Embryonic facial prominence (tissue), 1 donor: Measurements from ENCODE around the gene TEKTIP1.
A peak's percentile ranks its signal among the peaks of the same experiment; 100 is the strongest.
"Not testable (repeated sequence)": the region's sequence is repeated elsewhere in the genome, so short reads cannot be mapped to it uniquely, and the experiment has no call there.

Experiments
- DNase-seq: peaks from one replicate; pipeline ENCODE4 v3.0.0-alpha.2; 2016; ENCODE audit errors: extremely low spot score

The TEKTIP1 gene

DNA sequence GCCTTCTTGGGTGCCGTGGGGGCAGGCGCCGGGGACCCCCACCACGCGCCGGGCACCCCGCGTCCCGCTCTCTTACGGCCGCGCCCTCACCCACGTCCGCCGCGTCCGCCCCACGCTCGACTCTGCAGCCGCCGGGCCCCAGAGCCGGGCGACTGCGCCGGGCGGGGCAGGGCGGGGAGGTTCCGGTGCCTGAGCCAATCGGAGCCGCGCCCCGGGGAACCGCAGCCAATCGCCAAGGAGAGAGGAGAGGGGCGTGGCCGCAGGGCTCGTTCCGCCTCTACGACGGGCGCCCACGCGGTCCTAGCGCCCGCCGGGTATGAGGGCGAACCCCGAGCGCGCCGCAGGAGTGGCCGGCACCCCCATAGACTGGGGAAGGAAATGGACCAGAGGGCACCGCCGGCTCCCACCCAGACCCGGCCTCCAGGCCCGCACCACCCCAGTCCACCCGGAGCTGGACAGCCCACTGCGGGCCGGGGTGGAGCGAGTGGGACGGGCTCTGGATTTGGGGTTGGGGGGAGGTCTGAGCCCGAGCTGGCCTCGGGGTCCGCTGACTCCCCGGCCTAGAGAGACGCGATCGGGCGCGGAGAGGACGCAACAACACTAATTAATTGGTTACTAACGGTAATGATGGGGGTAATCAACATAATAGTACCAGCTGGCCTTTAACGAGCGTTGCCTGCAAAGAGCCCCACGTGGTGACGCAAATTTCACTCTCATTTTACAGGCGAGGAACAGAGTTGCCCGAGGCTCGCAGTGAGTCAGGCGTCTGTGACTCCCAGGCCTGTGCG is 18.7 kb downstream of the TEKTIP1 start, which contains the start of gene MFSD12:
Gene MFSD12, minus strand, starts transcription at position 126 of the 788 bp plus-strand sequence. CDS start 183 bp downstream, outside the sequence.
- DNase-seq = peak; percentile 83

DNA sequence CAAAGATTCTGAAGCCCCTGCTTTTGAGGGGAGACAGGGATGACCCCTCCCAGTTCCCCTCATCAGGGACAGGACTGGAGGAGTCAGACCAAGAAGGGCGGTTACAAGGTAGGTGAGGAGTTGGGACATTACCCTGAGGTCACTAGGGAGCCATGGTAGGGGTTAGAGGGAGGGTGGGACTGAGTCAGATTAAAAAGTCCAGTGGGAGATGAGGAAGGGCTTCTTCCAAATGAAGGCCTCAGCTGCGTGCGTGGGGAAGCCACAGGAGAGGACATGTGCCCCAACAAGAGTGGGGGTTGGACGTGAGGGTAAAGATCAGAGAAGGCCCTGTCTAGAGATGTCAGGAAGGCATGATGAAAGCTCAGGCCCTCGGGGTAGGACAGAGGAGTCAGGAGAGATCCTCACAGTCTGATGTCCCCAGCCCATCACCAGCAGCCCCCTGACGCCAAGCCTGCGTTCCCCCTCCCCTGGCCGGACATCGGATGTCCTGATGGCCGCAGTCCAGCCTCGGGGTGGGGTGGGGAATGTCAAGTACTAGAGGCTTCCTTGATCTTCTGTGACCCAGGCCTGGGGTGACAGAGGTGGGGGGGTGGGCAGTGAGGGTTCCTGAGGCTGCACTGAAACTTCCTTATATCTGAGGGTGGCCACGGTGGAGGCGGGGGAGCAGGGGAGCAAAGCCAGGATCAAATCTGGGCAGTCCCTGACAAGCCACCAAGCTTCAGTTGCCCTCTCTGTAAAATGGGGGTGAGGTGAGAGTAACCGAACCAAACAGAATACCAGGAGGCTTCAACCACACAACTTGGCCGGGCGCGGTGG is 24.9 kb downstream of the TEKTIP1 start:
- no peak for DNase-seq

DNA sequence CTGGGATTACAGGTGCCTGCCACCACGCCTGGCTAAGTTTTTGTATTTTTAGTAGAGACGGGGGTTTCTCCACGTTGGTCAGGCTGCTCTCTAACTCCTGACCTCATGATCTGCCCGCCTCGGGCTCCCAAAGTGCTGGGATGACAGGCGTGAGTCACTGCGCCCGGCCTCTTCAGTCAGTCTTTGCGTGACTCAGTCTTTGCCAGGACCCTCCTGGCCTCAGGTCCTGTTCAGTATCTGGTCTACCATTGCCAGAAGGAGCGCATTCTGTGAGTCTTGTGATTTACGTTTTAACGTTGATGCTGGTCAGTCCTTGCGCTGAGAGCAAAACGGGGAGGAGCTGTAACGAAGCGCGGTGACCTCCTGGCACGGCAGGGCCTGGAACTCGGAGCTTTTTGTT is 26.2 kb downstream of the TEKTIP1 start:
- no peak for DNase-seq

DNA sequence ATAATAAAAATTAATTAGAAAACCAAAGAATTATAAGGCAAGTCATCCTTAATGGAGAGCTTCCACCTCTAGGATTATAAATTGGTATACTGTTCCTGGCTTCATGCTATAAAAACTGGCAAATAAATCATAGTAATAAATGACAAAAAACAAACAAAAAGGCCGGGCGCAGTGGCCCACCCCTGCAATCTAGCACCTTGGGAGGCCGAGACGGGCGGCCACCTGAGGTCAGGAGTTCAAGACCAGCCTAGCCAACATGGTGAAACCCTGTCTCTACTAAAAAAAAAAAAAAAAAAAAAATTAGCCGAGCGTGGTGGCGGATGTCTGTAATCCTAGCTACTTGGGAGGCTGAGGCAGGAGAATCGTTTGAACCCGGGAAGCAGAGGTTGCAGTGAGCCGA is 31.1 kb downstream of the TEKTIP1 start:
- DNase-seq = not testable (repeated sequence)

DNA sequence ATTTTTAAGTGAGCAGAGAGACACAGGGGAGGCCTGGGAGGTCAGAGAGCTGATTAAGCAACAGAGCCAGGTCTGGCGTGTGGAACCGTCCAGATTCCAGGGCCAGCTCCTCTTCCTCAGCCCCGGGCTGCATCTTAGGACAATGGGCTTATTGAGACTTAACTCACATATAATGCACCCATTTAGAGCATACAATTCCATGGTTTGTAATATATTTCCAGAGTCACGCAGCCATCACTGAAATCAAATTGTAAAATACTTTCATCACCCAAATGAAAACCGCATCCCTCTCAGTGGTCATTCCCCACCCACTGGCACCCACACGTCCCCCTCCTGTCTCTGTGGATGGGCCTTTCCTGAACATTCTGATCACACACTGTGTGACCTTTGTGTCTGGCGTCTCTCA is 31.6 kb downstream of the TEKTIP1 start:
- DNase-seq = no peak

DNA sequence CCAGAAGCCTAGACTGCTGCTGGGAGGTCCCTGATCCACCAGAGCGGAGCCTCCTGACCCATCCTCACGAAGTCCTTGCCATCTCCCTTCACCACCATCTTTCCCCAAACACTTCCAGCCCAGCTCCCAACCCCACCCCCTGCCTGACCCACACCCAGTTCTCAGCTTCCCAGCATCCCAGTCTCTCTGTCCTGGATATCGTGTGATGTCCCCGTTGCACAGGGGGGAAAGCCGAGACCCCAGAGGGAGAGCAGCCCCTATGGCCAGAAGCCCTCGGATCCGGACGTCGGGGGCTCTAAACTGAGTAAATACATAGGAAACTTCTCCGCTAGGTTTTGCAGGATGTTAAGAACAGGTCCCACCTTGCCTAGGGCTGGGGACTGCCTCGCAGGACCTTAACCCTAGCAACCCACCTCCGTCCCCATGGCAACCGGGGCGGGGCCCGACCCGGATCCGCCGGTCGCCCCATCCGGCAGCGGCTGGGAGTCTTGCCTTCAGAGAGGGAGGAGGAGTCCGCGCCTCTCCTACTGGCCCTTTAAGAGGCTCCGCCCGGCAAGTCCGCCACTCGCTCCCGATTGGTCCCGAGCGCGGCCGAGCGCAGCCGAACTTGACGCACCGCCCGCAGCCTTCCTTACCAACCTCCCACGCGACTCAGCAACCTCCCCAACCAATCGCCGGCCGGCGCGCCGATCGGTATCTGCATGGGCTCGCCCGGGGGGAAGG is 33.3 kb downstream of the TEKTIP1 start:
- peak; percentile 98 for DNase-seq

DNA sequence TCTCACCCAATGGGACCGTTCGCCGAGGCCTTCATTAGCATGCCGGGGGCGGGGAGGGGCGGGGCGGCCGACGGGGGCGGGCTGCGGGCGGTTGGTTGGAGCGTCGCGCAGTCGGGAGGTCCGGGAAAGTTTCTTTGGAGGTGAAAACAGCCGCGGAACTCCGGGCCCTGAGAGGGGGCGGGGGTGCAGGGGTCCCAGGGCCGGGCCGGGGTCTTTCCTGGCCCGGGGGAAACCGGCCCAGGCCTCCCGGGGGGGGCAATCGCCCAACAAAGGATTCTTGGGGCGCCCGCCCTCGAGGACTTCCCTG is 33.8 kb downstream of the TEKTIP1 start, which contains the start of gene HMG20B:
Gene HMG20B, plus strand, starts transcription at position 90 of the 307 bp plus-strand sequence. CDS start 366 bp downstream, outside the sequence.
- DNase-seq = no peak

DNA sequence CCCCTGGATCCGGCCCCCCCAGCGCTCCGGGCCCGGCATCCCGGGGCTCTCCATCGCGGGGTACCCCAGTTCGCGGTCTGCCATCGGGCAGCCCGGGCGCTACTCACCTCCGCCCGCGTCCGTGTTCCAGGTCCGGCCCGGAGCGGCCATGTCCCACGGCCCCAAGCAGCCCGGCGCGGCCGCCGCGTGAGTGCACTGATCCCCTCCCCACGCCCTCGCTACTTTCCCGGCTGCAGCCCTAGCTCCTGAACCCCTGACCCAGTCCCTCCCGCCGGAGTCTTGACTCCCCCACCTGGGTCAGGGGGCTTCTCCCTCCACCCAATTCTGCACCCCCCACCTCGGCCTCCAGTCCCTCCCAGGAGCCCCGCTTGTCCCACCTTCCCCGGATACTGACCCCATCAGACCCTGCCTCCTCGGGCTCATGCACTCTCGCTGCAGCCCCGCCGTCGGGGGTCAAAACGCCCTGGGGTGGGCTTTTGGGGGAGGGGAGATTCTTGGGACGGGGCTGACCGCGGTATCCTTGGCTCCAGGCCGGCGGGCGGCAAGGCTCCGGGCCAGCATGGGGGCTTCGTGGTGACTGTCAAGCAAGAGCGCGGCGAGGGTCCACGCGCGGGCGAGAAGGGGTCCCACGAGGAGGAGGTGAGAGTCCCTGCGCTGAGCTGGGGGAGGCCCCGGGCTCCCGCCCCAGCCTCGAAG is 34.3 kb downstream of the TEKTIP1 start:
- no peak for DNase-seq

DNA sequence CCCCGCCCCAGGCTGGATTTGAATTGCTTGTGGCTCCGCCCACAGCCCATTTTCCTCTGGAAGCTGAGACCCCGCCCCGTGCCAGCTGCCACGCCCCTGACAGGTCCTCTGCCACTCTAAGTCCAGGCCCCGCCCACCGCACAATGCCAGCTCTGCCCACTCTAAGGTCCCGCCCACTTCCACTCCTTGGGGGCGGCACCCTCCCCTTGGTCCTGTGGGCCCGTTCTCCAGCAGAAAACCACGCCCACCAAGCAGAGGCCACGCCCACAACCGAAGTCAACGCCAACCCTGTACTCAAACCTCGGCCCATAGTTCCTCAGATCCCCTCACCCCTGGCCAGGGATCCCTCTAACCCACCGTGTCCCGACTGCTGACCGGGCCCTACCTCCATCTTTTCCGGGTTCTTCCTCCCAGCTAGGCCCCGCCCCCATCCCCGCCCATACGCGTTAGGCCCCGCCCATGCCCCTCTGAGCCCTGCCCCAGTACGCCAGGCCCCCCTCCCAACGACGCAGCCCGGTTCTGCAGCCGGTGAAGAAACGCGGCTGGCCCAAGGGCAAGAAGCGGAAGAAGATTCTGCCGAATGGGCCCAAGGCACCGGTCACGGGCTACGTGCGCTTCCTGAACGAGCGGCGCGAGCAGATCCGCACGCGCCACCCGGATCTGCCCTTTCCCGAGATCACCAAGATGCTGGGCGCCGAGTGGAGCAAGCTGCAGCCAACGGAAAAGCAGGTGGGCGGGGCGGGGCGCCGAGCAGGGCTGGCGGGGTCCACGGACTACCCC is 35.1 kb downstream of the TEKTIP1 start:
- DNase-seq = peak; percentile 70

DNA sequence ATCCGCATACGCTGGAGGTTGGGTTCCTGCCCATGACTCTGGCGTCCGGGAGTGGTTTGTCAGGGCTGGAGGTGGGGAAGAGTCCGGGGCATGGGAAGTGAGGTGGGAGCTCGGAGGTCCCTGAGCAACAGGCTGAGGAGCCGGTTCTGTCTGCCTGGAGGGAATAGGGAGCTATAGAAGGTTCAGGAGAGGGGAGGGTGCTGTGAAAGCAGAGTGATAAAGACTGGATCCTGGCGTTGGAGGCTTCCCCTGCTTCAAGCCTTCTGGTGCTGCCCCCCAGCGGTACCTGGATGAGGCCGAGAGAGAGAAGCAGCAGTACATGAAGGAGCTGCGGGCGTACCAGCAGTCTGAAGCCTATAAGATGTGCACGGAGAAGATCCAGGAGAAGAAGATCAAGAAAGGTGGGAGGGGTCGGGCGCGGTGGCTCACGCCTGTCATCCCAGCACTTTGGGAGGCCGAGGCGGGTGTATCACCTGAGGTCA is 36.3 kb downstream of the TEKTIP1 start:
- DNase-seq = no peak

DNA sequence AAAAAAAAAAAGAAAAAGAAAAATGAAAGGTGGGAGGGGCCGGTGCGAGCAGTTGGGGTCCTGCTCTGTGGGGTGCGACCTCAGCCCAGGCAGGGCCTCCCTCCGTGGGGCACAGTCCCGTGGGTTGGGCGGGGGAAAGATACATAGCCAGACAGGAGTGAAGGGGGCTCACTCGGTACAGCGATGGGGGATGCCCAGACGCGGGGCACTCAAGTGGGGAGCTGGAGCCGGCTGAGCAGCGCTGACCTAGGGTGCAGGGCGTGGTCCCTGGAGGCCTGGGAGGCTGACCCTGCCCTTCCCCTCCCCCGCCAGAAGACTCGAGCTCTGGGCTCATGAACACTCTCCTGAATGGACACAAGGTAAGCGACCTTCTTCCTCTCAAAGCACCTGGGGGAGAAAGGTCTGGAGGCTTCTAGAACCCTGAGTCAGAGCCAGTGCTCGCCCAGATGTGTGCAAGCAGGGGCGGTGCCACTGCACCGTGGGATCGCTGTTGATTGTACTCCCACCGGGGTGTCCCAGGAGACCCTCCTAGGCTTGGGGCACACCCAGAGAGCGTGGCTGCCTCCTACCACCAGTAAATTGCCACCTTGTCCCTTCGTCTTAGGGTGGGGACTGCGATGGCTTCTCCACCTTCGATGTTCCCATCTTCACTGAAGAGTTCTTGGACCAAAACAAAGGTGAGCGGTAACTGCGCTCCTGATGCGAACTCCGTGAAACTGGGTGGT is 37.1 kb downstream of the TEKTIP1 start:
- DNase-seq = no peak

DNA sequence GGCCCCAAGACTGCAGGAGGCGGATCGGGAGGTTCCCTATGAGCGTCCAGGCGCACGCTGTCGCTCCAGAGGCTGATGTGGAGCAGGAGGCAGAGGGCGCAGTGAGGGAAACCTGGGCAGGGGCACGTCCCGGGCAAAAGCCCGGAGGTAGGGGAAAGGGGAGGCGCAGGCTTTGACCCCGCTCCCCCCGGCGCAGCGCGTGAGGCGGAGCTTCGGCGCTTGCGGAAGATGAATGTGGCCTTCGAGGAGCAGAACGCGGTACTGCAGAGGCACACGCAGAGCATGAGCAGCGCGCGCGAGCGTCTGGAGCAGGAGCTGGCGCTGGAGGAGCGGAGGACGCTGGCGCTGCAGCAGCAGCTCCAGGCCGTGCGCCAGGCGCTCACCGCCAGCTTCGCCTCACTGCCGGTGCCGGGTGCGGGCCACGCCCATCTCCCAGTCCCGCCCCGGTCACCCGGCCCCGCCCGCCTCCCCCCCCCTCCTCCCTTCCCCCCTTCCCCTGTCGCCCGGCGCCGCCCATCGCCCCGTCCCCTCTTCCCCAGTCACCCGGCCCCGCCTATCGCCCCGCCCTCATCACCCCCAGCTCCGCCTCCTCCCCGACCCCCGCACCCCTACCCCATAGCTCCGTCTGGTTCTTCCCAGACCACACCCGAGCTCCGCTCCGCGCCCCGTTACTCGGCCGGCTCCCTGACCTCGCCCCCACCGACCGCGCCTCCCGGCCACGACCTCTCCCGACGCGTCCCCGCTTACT is 37.9 kb downstream of the TEKTIP1 start:
- DNase-seq = peak; percentile 59

DNA sequence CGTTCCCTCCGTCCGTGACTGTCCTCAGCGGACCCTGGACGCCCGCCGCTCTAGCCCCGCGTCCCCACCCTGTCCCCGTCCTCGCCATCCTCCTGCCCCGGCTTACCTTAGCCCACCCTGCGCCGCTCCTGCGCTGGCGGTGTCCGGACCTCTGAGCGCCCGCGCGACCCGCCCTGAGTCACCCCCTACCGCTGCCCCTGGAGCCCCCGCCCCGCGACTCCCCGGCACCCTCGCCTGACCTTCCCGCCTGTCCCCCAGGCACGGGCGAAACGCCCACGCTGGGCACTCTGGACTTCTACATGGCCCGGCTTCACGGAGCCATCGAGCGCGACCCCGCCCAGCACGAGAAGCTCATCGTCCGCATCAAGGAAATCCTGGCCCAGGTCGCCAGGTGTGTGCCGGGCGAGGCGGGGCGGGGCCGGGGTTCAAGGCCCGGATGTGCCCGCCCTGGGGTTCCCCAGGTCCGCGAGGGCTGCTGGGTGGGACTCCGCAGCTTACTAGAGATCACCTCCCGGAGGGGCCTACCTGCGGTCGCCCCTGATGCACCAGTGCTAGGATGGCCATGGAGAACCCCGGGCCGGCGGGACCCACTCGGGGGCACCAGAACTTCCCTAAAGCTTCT is 38.9 kb downstream of the TEKTIP1 start:
- DNase-seq = no peak

DNA sequence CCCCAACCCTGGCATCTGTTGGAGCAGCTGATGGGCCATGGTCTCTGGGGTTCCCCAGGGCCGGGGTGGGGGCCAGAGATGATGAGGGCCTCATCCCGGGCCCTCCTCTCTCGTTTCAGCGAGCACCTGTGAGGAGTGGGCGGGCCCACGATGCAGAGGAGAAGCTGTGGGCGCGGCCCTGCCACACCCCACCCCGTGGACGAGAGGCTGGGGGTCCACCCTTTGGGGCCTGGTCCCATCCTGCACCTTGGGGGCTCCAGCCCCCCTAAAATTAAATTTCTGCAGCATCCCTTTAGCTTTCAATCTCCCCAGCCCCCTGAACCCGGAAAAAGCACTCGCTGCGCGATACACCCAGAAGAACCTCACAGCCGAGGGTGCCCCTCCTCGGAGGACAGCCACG is 39.4 kb downstream of the TEKTIP1 start:
- DNase-seq = no peak

DNA sequence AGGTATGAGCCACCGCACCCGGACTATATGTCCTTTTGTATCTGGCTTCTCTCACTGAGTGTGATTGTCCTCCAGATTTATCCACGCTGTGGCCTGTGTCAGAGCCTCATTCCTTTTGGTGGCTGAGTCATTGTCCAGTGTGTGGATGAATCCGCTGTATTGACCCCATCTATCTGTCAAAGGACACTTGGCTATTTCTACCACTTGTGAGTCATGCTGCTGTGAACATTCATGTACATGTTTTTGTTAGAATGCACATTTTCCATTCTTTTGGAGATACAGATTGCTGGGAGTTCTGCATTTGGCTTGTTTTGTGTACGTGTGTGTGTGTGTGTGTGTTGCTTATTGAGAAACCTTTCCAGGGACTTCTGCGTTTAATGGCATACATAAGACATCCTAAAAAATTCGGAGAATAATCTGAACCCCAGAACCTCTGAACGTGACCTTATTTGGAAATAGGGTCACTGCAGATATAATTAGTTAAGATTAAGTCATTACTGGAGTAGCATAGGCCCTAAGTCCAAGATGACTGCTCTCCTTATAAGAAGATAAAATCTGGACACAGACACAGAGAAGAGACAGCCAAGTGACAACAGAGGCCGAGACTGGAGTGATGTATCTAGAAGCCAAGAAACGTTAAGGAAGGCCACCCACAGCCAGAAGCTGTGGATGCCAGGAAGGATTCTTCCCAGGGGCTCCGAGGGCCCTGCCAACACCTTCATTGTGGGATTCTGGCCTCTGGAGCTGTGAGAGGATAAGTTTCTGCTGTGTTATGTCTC is 41.4 kb downstream of the TEKTIP1 start:
- no peak for DNase-seq

DNA sequence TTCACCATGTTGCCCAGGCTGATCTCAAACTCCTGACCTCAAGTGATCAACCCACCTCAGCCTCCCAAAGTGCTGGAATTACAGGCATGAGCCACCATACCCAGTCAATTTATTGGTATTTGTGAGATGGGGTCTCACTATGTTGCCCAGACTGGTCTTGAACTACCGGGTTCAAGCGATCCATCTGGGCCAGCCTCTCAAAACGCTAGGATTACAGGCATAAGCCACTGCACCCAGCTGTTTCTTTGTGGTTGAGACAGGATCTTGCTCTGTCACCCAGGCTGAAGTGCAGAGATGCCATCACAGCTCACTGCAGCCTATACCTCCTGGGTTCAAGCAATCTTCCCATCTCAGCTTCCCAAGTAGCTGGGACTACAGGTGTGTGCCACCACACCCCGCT is 42.8 kb downstream of the TEKTIP1 start:
- DNase-seq = not testable (repeated sequence)

DNA sequence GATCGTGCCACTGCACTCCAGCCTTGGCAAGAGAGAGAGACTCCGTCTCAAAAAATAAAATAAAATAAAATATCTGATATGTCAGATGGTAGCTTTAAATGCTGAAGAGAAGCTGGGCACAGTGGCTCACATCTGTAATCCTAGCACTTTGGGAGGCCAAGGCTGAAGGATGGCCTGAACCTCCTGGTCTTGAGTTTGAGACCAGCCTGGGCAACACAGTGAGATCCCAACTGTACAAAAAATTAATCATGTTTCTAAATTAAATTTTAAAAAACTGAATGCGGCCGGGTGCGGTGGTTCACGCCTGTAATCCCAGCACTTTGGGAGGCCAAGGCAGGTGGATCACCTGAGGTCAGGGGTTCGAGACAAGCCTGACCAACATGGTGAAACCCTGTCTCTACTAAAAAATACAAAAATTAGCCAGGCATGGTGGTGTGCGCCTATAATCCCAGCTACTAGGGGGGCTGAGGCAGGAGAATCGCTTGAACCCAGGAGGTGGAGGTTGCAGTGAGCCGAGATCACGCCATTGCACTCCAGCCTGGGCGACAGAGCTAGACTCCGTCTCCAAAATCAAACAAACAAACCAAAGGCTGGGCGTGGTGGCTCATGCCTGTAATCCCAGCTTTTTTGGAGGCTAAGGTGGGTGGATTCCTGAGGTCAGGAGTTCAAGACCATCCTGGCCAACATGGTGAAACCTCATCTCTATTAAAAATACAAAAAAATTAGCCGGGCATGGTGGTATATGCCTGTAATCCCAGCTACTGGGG is 45.2 kb downstream of the TEKTIP1 start:
- not testable (repeated sequence) for DNase-seq
